HuH-7 (cell line): ENCODE results near the gene FHIT.

ENCODE experiments used
- DNase-seq: peaks from one replicate; pipeline ENCODE4 v3.0.0; 2011; ENCODE audit warnings: low spot score

The FHIT gene

DNA sequence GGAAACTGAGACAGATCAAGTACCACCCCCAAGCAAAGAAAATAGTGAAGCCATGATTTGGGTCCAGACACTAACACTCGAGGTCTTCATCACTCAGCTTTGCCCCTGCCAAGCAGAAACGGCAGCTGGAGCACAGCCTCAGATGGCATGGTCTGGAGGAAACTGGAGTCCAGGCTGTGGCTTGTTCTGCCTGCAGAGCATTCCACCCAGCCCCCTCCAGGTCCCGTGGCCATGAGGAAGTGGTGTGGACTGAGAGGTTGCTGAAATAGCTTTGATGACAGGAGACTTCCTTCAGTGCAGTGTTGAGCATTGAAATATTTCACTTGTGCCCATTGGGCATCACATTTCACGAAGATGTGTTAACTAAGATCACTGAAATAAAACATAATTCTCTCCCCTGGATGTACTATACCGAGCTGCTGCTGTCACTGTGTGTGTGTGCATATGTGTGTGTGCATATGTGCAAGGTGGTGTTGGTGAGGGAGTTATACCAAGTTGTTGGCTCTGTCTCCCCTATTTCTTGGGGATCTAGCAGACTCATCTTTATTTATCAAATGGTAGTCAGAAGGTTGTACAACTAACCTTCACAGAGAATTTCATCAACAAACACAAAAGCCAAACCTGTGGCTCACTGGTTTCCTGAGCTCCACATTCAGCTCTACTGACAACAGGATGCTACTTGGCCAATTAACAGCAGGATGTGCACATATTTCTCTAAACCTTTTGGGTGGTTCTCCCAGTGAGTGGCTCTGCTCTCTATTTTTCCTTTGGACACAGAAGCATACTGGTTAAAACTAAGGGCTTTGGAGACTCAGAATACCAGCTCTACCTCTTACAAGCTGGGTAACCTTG, 1541.3 kb downstream of the FHIT start:
- no peak for DNase-seq

DNA sequence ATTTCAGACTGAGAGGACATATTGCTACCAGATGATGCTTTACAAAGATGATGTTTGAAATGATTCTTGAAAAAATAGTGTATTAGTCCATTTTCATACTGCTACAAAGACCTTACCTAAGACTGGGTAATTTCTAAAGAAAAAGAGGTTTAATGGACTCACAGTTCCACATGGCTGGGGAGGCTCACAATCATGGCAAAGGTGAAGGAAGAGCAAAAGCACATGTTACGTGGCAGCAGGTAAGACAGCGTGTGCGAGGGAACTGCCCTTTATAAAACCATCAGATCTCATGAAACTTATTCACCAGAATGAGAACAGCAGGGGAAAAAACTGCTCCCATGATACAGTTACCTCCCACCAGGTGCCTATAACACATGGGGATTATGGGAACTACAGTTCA, 1543.0 kb downstream of the FHIT start:
- DNase-seq = no peak

DNA sequence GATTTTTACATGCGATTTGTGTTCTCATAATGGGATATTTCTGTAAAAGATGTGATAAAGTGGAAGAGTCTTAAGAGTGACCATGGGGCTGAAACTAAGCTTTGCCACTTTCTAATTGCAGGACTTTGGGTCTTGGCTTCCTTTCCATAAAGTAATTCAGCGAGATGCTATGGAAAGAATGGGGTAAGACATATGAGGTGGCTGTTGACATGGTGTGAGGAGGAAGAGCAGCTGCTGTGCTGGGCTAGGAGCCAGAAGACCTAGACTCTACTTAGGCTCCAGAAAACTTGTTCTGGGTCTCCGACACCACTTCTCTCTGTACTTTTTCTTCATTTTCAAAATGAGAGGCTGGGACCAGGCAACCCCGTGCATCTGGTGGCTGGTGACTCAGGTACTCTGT, 1547.0 kb downstream of the FHIT start:
- no peak for DNase-seq

DNA sequence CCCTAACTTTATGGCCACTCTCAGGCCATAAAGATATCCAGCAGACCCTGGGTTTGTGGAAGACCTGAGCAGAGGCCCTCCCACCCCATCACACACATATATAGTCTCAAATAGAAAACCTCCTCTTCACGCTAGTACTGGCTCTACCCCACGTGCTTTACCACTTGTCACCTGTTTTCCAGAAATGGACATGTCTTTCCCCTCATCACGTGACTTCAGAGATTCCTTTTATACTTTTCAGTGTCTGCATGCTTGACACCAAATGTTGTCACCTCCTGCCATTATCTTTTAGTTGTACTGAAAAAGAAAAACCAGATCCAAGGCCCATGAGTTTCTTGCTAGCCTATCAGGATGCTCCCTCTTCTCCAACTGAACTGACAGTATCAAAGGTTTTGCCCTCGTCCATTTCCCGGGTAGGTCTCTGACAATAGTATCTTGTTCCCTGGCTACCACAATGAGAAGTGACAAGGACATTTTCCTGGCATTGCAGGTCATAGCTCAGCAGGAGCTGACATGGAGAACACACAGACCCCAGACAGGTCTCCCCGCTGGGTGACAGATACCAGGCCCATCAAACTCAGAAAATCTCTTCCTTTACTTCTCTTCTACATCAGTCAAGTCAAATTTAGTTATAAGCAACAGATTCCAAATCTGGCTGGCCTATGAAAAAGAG, 1551.5 kb downstream of the FHIT start:
- no peak for DNase-seq
